Fibroblast of the aortic adventitia (primary cell): ENCODE results near the gene PARP2. TPM values are rescaled to one million over a fixed set of nuclear protein-coding genes. Genes with fewer than 3 reads are reported as not detected.

ENCODE experiments used
- small RNA-seq: library from RNA; depleted of rRNA; stranded (forward); fragments of <200 nt; gene quantifications from one replicate; pipeline ENCODE3, GENCODE V24; 2012
- total RNA-seq: library from RNA; depleted of rRNA; stranded (reverse); fragments of >200 nt; gene quantifications from 2 replicates; pipeline ENCODE4 v1.2.3, GENCODE V29; 2012; ENCODE audit warnings: low replicate concordance

Gene PARP2
- total RNA-seq, 1 donor = 19.9 TPM

Small RNA genes lying within 50 kb of the gene (small RNA-seq; reads per million reads assigned to genes)
- gene SNORA79B (3.8 reads per million, percentile 85 among the genes with 10 or more reads in this experiment), gene SNORD126 (103 reads per million, percentile 98 among the genes with 10 or more reads in this experiment)

Other genes with a start within 250 kb of the PARP2 start
- gene OR4K17, start 232.9 kb upstream of the PARP2 start, total RNA-seq = not detected in 2 replicates
- gene OR4N5, start 204.8 kb upstream of the PARP2 start, total RNA-seq = not detected in 2 replicates
- not detected in 2 replicates for gene OR11G2, start 152.7 kb upstream of the PARP2 start, total RNA-seq
- not detected in 2 replicates for gene OR11H6, start 119.9 kb upstream of the PARP2 start, total RNA-seq
- gene OR11H7, start 114.7 kb upstream of the PARP2 start, total RNA-seq = not detected in 2 replicates
- not detected in 2 replicates for gene OR11H4, start 104.3 kb upstream of the PARP2 start, total RNA-seq
- 16.6 and 49.7 TPM in 2 replicates for gene TTC5, start 37.7 kb upstream of the PARP2 start, total RNA-seq
- gene CCNB1IP1, start 10.4 kb upstream of the PARP2 start, total RNA-seq = 24.4 and 38.6 TPM in 2 replicates
- gene TEP1, start 69.9 kb downstream of the PARP2 start, total RNA-seq = 17.7 and 17.8 TPM in 2 replicates
- 0.18 and 0.65 TPM in 2 replicates for gene KLHL33, start 92.5 kb downstream of the PARP2 start, total RNA-seq
- gene OSGEP, start 111.2 kb downstream of the PARP2 start, total RNA-seq = 31.2 and 45.6 TPM in 2 replicates
- gene APEX1, start 111.6 kb downstream of the PARP2 start, total RNA-seq = 58.8 and 358 TPM in 2 replicates
- 23.7 and 25.3 TPM in 2 replicates for gene PIP4P1, start 117.8 kb downstream of the PARP2 start, total RNA-seq
- 14.7 and 39.2 TPM in 2 replicates for gene PNP, start 125.8 kb downstream of the PARP2 start, total RNA-seq
- gene RNASE10, start 161.9 kb downstream of the PARP2 start, total RNA-seq = 0.25 TPM in 1 of 2 replicates, not detected in the other
- not detected in 2 replicates for gene RNASE9, start 217.4 kb downstream of the PARP2 start, total RNA-seq
- not detected in 2 replicates for gene RNASE11, start 244.4 kb downstream of the PARP2 start, total RNA-seq
- gene RNASE12, start 247.7 kb downstream of the PARP2 start, total RNA-seq = not detected in 2 replicates